WTC11 (cell line): ENCODE data around the gene FGF12. TPM values are rescaled to one million over a fixed set of nuclear protein-coding genes. Genes with fewer than 3 reads are reported as not detected.

Source experiments
- ATAC-seq: fragments of 200-7000 bp; cut with Tn5 transposase; 2 replicates; pipeline ENCODE4 v1.10.0; 2021; ENCODE audit warnings: mild to moderate bottlenecking, moderate library complexity
- CTCF ChIA-PET: fragments of 300-600 bp; sonication (Branson Sonifier 250); formaldehyde crosslinking; loops from one replicate; lab custom pipeline; 2021; ENCODE audit warnings: antibody characterized with exemption; lab: Charles Lee
- POLR2A ChIA-PET: fragments of 350-600 bp; sonication (Branson Sonifier 250); formaldehyde crosslinking; loops from one replicate; lab custom pipeline; 2021; ENCODE audit warnings: antibody characterized with exemption; lab: Charles Lee
- DNase-seq: peaks from one replicate; pipeline ENCODE4 v3.0.0; 2021; ENCODE audit warnings: low spot score
- H3K27ac Mint-ChIP-seq: 2 replicates; pipeline ENCODE4 v1.8.0; 2021; ENCODE audit warnings: mixed read lengths
- H3K27me3 Mint-ChIP-seq: 2 replicates; pipeline ENCODE4 v1.8.0; 2021; ENCODE audit warnings: low read depth, mild to moderate bottlenecking, moderate library complexity, mixed read lengths
- H3K36me3 Mint-ChIP-seq: 2 replicates; pipeline ENCODE4 v1.8.0; 2021; ENCODE audit warnings: mixed read lengths
- H3K4me1 Mint-ChIP-seq: 2 replicates; pipeline ENCODE4 v1.8.0; 2022; ENCODE audit warnings: mixed read lengths
- H3K4me3 Mint-ChIP-seq: 2 replicates; pipeline ENCODE4 v1.8.0; 2021; ENCODE audit warnings: mild to moderate bottlenecking, moderate library complexity, mixed read lengths
- H3K9me3 Mint-ChIP-seq: 2 replicates; pipeline ENCODE4 v1.8.0; 2021; ENCODE audit warnings: mixed read lengths
- CREB1 ChIP-seq: sonication (generic); formaldehyde crosslinking; IDR thresholded peaks from 2 replicates; pipeline ENCODE4 v1.8.0; 2023; ENCODE audit warnings: mild to moderate bottlenecking, missing genetic modification reagents
- ESRRA ChIP-seq: sonication (generic); formaldehyde crosslinking; IDR thresholded peaks from 2 replicates; pipeline ENCODE4 v1.8.1; 2022; ENCODE audit warnings: mild to moderate bottlenecking, missing genetic modification reagents, borderline replicate concordance
- JAZF1 ChIP-seq: fragments of 250-450 bp; sonication (Bioruptor Pico); IDR thresholded peaks from 2 replicates; pipeline ENCODE4 v1.9.0; 2021; ENCODE audit warnings: moderate library complexity, mild to moderate bottlenecking, inconsistent platforms
- MXD4 ChIP-seq: fragments of 250-450 bp; sonication (Bioruptor Pico); IDR thresholded peaks from 2 replicates; pipeline ENCODE4 v1.8.0; 2021; ENCODE audit warnings: mild to moderate bottlenecking, moderate library complexity, borderline replicate concordance
- NFATC4 ChIP-seq: fragments of 250-450 bp; sonication (Bioruptor Pico); IDR thresholded peaks from 2 replicates; pipeline ENCODE4 v1.9.0; 2021; ENCODE audit warnings: mild to moderate bottlenecking
- SMAD3 ChIP-seq: sonication (generic); formaldehyde crosslinking; IDR thresholded peaks from 2 replicates; pipeline ENCODE4 v1.8.0; 2022; ENCODE audit warnings: missing genetic modification reagents, mild to moderate bottlenecking, borderline replicate concordance
- SOX15 ChIP-seq: fragments of 250-450 bp; sonication (Bioruptor Pico); IDR thresholded peaks from 2 replicates; pipeline ENCODE4 v1.9.0; 2021; ENCODE audit warnings: mild to moderate bottlenecking
- TCF7 ChIP-seq: sonication (generic); formaldehyde crosslinking; IDR thresholded peaks from 2 replicates; pipeline ENCODE4 v1.8.0; 2022; ENCODE audit warnings: mild to moderate bottlenecking, low read depth, missing genetic modification reagents, moderate library complexity
- TEAD1 ChIP-seq: sonication (generic); formaldehyde crosslinking; IDR thresholded peaks from 2 replicates; pipeline ENCODE4 v1.8.0; 2022; ENCODE audit warnings: mild to moderate bottlenecking, missing genetic modification reagents
- total RNA-seq: library from RNA; stranded (reverse); gene quantifications from 3 replicates; pipeline ENCODE4 v1.2.3, GENCODE V29; 2021
- TF ChIP-seq, protein P1 (sequence below): sonication (generic); formaldehyde crosslinking; IDR thresholded peaks from 2 replicates; pipeline ENCODE4 v1.8.0; 2022; ENCODE audit warnings: mild to moderate bottlenecking, missing genetic modification reagents
- TF ChIP-seq, protein P2 (sequence below): sonication (generic); formaldehyde crosslinking; conservative IDR thresholded peaks from 2 replicates; pipeline ENCODE4 v1.8.1; 2023; ENCODE audit warnings: mild to moderate bottlenecking, low read depth, missing genetic modification reagents, moderate library complexity
- TF ChIP-seq, protein P3 (sequence below): fragments of 250-450 bp; sonication (Bioruptor Pico); IDR thresholded peaks from 2 replicates; pipeline ENCODE4 v1.8.0; 2021; ENCODE audit warnings: mild to moderate bottlenecking
- TF ChIP-seq, protein P4 (sequence below): fragments of 250-450 bp; sonication (Bioruptor Pico); conservative IDR thresholded peaks from 2 replicates; pipeline ENCODE4 v1.9.0; 2021; ENCODE audit warnings: mild to moderate bottlenecking
- TF ChIP-seq, protein P5 (sequence below): sonication (generic); formaldehyde crosslinking; IDR thresholded peaks from 2 replicates; pipeline ENCODE4 v1.8.1; 2023; ENCODE audit warnings: mild to moderate bottlenecking, missing genetic modification reagents
- TF ChIP-seq, protein P6 (sequence below): fragments of 250-450 bp; sonication (Bioruptor Pico); IDR thresholded peaks from 2 replicates; pipeline ENCODE4 v1.9.0; 2021; ENCODE audit warnings: mild to moderate bottlenecking
- TF ChIP-seq, protein P7 (sequence below): fragments of 200-600 bp; IDR thresholded peaks from 2 replicates; pipeline ENCODE4 v1.8.0; 2022; ENCODE audit warnings: antibody characterized with exemption

Gene FGF12
- total RNA-seq, 1 experiment from 2014 or later, result 13.5 TPM

DNA sequence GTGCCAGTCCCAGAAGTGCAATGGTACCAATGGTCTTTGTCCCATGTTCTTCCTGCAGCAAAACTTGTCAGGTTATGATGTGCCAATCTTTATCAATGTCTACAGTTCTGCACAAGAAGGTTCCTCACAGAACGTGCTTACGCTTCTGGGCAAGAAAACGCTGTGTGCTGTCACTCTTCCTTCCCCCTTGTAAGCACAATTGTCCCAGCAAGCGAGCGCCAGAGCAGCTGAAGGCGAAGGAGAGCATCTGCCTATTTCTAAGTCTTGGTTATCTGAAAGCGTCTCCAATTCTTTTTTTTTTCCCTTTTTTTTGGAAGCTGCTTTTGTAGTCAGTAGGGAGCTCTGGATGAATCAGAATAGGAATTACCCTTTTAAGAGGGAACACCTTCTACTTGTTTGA is 514.4 kb downstream of the FGF12 start:
- no peaks in the 10 kb centered on the region for H3K27me3 Mint-ChIP-seq
- TF ChIP-seq, protein P1, sequence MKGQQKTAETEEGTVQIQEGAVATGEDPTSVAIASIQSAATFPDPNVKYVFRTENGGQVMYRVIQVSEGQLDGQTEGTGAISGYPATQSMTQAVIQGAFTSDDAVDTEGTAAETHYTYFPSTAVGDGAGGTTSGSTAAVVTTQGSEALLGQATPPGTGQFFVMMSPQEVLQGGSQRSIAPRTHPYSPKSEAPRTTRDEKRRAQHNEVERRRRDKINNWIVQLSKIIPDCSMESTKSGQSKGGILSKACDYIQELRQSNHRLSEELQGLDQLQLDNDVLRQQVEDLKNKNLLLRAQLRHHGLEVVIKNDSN (CRISPR knock-in tag), result no peak
- TF ChIP-seq TCF7 (CRISPR knock-in tag) (no peak), SOX15 (CRISPR knock-in tag) (no peak), JAZF1 (CRISPR knock-in tag) (no peak), TEAD1 (no peak), MXD4 (CRISPR knock-in tag) (no peak), NFATC4 (CRISPR knock-in tag) (no peak), CREB1 (CRISPR knock-in tag) (no peak), ESRRA (CRISPR knock-in tag) (no peak), SMAD3 (no peak)
- TF ChIP-seq, protein P2, sequence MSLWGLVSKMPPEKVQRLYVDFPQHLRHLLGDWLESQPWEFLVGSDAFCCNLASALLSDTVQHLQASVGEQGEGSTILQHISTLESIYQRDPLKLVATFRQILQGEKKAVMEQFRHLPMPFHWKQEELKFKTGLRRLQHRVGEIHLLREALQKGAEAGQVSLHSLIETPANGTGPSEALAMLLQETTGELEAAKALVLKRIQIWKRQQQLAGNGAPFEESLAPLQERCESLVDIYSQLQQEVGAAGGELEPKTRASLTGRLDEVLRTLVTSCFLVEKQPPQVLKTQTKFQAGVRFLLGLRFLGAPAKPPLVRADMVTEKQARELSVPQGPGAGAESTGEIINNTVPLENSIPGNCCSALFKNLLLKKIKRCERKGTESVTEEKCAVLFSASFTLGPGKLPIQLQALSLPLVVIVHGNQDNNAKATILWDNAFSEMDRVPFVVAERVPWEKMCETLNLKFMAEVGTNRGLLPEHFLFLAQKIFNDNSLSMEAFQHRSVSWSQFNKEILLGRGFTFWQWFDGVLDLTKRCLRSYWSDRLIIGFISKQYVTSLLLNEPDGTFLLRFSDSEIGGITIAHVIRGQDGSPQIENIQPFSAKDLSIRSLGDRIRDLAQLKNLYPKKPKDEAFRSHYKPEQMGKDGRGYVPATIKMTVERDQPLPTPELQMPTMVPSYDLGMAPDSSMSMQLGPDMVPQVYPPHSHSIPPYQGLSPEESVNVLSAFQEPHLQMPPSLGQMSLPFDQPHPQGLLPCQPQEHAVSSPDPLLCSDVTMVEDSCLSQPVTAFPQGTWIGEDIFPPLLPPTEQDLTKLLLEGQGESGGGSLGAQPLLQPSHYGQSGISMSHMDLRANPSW (CRISPR knock-in tag), result no peak
- TF ChIP-seq, protein P3, sequence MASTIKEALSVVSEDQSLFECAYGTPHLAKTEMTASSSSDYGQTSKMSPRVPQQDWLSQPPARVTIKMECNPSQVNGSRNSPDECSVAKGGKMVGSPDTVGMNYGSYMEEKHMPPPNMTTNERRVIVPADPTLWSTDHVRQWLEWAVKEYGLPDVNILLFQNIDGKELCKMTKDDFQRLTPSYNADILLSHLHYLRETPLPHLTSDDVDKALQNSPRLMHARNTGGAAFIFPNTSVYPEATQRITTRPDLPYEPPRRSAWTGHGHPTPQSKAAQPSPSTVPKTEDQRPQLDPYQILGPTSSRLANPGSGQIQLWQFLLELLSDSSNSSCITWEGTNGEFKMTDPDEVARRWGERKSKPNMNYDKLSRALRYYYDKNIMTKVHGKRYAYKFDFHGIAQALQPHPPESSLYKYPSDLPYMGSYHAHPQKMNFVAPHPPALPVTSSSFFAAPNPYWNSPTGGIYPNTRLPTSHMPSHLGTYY, result no peak
- TF ChIP-seq, protein P4, sequence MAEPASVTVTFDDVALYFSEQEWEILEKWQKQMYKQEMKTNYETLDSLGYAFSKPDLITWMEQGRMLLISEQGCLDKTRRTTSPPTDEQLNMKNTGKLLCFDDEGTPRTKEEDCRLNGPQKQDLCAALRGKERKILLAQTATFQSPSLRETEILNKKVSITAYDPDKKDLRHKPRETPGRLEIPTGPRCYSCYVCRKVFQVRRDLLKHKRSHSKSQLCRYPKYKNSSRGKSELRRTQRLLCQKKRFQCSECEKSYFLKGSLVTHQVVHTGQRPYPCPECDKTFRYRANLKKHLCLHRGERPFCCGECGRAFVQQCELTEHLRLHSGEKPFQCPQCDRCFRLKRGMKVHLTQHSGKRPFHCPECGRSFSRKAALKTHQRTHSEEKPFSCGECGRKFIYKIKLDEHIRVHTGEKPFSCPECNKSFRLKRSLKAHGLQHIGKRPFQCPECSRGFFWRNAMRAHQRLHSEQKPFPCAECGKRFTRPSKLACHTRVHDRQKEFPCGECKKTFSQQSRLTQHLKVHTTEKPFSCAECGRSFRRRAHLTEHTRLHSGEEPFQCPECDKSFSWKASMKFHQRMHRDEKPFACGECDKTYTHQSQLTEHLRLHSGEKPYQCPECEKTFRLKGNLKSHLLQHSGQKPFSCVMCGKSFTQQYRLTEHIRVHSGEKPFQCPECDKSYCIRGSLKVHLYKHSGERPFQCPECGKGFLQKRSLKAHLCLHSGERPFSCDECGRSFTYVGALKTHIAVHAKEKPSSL (CRISPR knock-in tag), result no peak
- TF ChIP-seq, protein P5, sequence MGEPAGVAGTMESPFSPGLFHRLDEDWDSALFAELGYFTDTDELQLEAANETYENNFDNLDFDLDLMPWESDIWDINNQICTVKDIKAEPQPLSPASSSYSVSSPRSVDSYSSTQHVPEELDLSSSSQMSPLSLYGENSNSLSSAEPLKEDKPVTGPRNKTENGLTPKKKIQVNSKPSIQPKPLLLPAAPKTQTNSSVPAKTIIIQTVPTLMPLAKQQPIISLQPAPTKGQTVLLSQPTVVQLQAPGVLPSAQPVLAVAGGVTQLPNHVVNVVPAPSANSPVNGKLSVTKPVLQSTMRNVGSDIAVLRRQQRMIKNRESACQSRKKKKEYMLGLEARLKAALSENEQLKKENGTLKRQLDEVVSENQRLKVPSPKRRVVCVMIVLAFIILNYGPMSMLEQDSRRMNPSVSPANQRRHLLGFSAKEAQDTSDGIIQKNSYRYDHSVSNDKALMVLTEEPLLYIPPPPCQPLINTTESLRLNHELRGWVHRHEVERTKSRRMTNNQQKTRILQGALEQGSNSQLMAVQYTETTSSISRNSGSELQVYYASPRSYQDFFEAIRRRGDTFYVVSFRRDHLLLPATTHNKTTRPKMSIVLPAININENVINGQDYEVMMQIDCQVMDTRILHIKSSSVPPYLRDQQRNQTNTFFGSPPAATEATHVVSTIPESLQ (CRISPR knock-in tag), result no peak
- TF ChIP-seq, protein P6, sequence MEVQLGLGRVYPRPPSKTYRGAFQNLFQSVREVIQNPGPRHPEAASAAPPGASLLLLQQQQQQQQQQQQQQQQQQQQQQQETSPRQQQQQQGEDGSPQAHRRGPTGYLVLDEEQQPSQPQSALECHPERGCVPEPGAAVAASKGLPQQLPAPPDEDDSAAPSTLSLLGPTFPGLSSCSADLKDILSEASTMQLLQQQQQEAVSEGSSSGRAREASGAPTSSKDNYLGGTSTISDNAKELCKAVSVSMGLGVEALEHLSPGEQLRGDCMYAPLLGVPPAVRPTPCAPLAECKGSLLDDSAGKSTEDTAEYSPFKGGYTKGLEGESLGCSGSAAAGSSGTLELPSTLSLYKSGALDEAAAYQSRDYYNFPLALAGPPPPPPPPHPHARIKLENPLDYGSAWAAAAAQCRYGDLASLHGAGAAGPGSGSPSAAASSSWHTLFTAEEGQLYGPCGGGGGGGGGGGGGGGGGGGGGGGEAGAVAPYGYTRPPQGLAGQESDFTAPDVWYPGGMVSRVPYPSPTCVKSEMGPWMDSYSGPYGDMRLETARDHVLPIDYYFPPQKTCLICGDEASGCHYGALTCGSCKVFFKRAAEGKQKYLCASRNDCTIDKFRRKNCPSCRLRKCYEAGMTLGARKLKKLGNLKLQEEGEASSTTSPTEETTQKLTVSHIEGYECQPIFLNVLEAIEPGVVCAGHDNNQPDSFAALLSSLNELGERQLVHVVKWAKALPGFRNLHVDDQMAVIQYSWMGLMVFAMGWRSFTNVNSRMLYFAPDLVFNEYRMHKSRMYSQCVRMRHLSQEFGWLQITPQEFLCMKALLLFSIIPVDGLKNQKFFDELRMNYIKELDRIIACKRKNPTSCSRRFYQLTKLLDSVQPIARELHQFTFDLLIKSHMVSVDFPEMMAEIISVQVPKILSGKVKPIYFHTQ (CRISPR knock-in tag), result no peak
- TF ChIP-seq, protein P7, sequence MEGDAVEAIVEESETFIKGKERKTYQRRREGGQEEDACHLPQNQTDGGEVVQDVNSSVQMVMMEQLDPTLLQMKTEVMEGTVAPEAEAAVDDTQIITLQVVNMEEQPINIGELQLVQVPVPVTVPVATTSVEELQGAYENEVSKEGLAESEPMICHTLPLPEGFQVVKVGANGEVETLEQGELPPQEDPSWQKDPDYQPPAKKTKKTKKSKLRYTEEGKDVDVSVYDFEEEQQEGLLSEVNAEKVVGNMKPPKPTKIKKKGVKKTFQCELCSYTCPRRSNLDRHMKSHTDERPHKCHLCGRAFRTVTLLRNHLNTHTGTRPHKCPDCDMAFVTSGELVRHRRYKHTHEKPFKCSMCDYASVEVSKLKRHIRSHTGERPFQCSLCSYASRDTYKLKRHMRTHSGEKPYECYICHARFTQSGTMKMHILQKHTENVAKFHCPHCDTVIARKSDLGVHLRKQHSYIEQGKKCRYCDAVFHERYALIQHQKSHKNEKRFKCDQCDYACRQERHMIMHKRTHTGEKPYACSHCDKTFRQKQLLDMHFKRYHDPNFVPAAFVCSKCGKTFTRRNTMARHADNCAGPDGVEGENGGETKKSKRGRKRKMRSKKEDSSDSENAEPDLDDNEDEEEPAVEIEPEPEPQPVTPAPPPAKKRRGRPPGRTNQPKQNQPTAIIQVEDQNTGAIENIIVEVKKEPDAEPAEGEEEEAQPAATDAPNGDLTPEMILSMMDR, result no peak
- TF ChIP-seq, all 79 proteins: peak for 0
- no peak for DNase-seq
- Mint-ChIP-seq H3K9me3 (no peaks in the 10 kb centered on the region), H3K4me3 (no peak overlapping the region), H3K4me1 (peaks cover 22% of the 10 kb centered on the region), H3K27ac (0 out of 2 replicates have a peak overlapping the region, but pooled peaks have one; percentile 16), H3K36me3 (no peaks in the 10 kb centered on the region)
- POLR2A ChIA-PET, result interaction anchor here (0.5 kb wide), 1 partner anchor 1049 kb away, joined by 4 read pairs; no protein-coding TSS in a partner anchor
- CTCF ChIA-PET, result interaction anchor here (1.0 to 1.1 kb wide), 2 partner anchors 158 to 210 kb away, joined by 3 to 6 read pairs; no protein-coding TSS in a partner anchor
- ATAC-seq, result no peak
